Psoas muscle (tissue), 8 donors: ENCODE data around the gene ERN1. TPM values are rescaled to one million over a fixed set of nuclear protein-coding genes. Genes with fewer than 3 reads are reported as not detected.

Experiments
- ATAC-seq, 4 donors: fragments of 200-7000 bp; cut with Tn5 transposase; one replicate each; pipeline ENCODE4 v1.9.1; 2020; ENCODE audit warnings: moderate library complexity in 3 of 4, mild to moderate bottlenecking in 2 of 4
- DNase-seq, 2 donors: peaks; one replicate each; pipeline ENCODE4 v3.0.0-alpha.2; 2020
- H3K27ac ChIP-seq: fragments of 200-600 bp; one replicate; pipeline ENCODE4 v1.8.0; 2022
- H3K27me3 ChIP-seq, 3 donors: fragments of 200-600 bp in 1 of 3; one replicate each; pipeline versions ENCODE4 v1.6.1 to v1.8.0; 2013 to 2022; ENCODE audit warnings: low read length in 2 of 3, mild to moderate bottlenecking in 2 of 3, moderate library complexity in 1 of 3; ENCODE audit not compliant: insufficient read depth in 3 of 3
- H3K36me3 ChIP-seq, 2 donors: fragments of 200-600 bp in 1 of 2; one replicate each; pipeline versions ENCODE4 v1.6.1 to v1.8.0; 2013 to 2022; ENCODE audit warnings: low read depth in 1 of 2, mild to moderate bottlenecking in 1 of 2, moderate library complexity in 1 of 2; ENCODE audit not compliant: insufficient read depth in 1 of 2
- H3K4me1 ChIP-seq: fragments of 200-600 bp; one replicate; pipeline ENCODE4 v1.8.0; 2022
- H3K4me3 ChIP-seq: fragments of 200-600 bp; one replicate; pipeline ENCODE4 v1.8.0; 2022; ENCODE audit warnings: mild to moderate bottlenecking
- H3K9me3 ChIP-seq: fragments of 200-600 bp; one replicate; pipeline ENCODE4 v1.8.0; 2022
- CTCF ChIP-seq: fragments of 200-600 bp; IDR thresholded peaks from one replicate; pipeline ENCODE4 v1.8.0; 2022; ENCODE audit warnings: antibody characterized with exemption
- WGBS, 3 donors: extraction: QIAGEN DNeasy Blood & Tissue Kit; methylation state at CpG; one replicate each; pipeline versions ENCODE4 v1.1.6 to v1.1.7; 2013; 5-methylcytosine and 5-hydroxymethylcytosine counted together
- intact Hi-C, 2 donors: fragments of 100-400 bp; cut with DNase I; formaldehyde crosslinking; loops; one replicate each; pipeline versions ENCODE4 v1.11.0 to v1.14.2; 2022
- polyA plus RNA-seq, 3 donors: library from polyadenylated mRNA; stranded (reverse); fragments of 200-250 nt; gene quantifications; one replicate each; pipeline ENCODE4 v1.2.3, GENCODE V29; 2013
- total RNA-seq, 4 donors: library from RNA; stranded (reverse); fragmentation: NEBNext Ultra II Directional in 2 of 4; extraction: Animal tissue kit (Norgen Biotek cat#: 25700) in 2 of 4; gene quantifications; one replicate each; pipeline versions ENCODE4 v1.2.1 to v1.2.4, GENCODE V29; 2021 to 2023
- donor health status: healthy with polysubstance abuse.
- donor health status: DM: no; HTN: no; CAD: no; lungs with moderate emphysema.
- donor health status: Bipolar disorder and iron deficiency.
- donor health status: healthy.
- donor health status: DM: yes; HTN: yes; CAD: no.
- donor health status: DM: no; HTN: no; CAD: no.
- donor health status: DM: no; HTN: no; CAD: no.
- donor health status: DM: yes; HTN: yes; CAD: no.

ERN1 gene
- total and polyA plus RNA-seq, 7 donors, result 2.8 to 16.6 (median 10.6) TPM

DNA sequence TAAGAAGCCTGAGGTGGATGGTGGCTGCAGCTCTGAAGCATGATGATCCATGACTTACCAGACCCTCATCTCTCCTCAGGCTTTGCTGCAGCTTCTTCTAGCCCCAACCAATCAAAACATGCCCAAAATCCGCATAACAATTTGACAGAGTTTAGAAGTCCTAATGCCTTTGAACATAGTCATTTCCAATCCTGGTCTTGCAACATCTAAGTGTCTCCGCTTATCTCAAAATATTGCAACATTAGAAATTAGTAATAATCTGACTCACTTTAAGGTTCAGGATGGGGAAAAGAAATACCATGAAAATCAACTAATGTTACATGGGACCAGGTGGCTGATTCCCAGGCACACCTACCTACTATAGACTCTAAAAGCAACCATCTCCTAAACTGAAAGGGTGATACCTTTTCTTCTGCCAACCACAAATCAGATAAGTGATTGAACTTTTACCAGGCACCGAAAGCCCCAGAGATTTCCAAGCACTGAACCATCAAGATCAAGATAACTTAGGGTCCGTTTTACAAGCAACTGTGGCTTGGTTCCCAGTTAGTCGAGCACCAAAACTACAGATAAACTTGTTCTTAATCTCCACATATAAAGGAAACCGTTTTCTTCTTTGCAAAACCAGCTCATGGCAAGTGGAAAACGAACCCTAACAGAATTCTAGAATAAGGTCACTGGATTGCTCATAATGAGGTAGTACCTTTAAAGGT is 14.0 kb downstream of the ERN1 start:
- intact Hi-C loops, result no loop called here
- H3K36me3 ChIP-seq, result no peaks in the 10 kb centered on the region
- peaks cover 23% of the 10 kb centered on the region for H3K4me1 ChIP-seq
- H3K27me3 ChIP-seq, result no peaks in the 10 kb centered on the region
- ATAC-seq, result peak in 1 of 4 donors; percentile 23
- H3K27ac ChIP-seq, result no peak overlapping the region
- WGBS, 3 donors, result 88 to 91% (median 89%) methylated on average over 7 of the region's 7 CpGs
- no peaks in the 10 kb centered on the region for H3K9me3 ChIP-seq
- H3K4me3 ChIP-seq, result no peak overlapping the region
- DNase-seq, result no peak
- no peak for TF ChIP-seq CTCF

DNA sequence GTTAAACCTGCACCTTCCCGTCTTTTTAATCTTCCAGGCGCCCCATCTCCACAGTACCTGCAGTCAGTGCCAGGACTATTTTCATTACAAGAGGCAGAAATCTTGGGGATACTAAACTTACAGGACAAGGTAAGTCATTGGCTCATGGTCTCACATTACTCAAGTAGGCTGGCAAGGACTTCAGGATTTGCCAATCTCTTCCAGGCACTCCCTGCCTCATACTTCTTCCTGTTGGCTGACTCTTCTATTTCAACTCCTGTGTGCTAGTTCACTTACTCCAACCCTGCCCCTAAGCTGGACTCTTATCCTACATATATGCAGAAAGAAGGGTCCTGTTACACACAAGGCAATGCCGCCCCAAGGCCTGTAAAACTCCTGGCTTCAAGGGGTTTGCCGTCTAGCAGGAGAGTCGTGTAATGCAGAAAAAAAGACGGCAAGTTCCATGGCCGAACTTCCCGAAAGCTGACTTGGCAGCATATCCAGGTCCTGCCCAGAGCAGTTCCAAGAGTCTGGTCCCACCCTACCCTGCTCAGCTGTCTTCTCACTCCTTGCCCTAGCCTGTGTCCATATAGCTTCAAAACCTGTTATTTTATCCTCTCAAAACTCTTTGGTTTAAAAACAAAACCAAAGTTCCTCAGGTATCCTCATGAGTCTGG is 14.8 kb downstream of the ERN1 start:
- Histone ChIP-seq H3K4me1 (peaks cover 23% of the 10 kb centered on the region), H3K27me3 (no peaks in the 10 kb centered on the region), H3K4me3 (no peak overlapping the region), H3K9me3 (no peaks in the 10 kb centered on the region), H3K36me3 (no peaks in the 10 kb centered on the region), H3K27ac (no peak overlapping the region)
- ATAC-seq (peak; percentile 77 to 94 (median 86)), DNase-seq (no peak)
- no peak for TF ChIP-seq CTCF
- 54 to 73% (median 58%) methylated on average over 8 of the region's 8 CpGs for WGBS, 3 donors
- intact Hi-C loops, result no loop called here

GRCh38 chr17:64113006-64113405 is 16.9 kb downstream of the ERN1 start:
- TF ChIP-seq CTCF, result no peak
- intact Hi-C loops, result no loop called here
- 91 to 93% (median 92%) methylated on average over 2 of the region's 2 CpGs for WGBS, 3 donors
- Histone ChIP-seq H3K4me1 (peaks cover 14% of the 10 kb centered on the region), H3K9me3 (no peaks in the 10 kb centered on the region), H3K4me3 (no peak overlapping the region), H3K27ac (no peak overlapping the region), H3K27me3 (no peaks in the 10 kb centered on the region), H3K36me3 (no peaks in the 10 kb centered on the region)
- DNase-seq (no peak), ATAC-seq (no peak)

- no peak for TF ChIP-seq CTCF
- Histone ChIP-seq H3K4me1 (peaks cover 12% of the 10 kb centered on the region), H3K36me3 (no peaks in the 10 kb centered on the region), H3K27ac (no peak overlapping the region), H3K27me3 (no peaks in the 10 kb centered on the region), H3K4me3 (no peak overlapping the region), H3K9me3 (no peaks in the 10 kb centered on the region)
- intact Hi-C loops, result no loop called here
- DNase-seq, result no peak
- WGBS, 3 donors, result 58 to 78% (median 60%) methylated on average over 4 of the region's 4 CpGs
- ATAC-seq, result no peak
These were observed 18.1 kb downstream of the ERN1 start for GRCh38 chr17:64111831-64112230.
